OCI-LY3 (cell line): ENCODE results near the gene CEP170B.

Source experiments
- CTCF ChIP-seq: fragments of 200-600, 300-600 bp; sonication (generic); IDR thresholded peaks from 2 replicates; pipeline ENCODE4 v1.5.1; 2014; ENCODE audit warnings: antibody characterized with exemption, low read length, low read depth
- EZH2phosphoT487 ChIP-seq: fragments of 200-600 bp; shearing (Covaris generic); IDR thresholded peaks from 2 replicates; pipeline ENCODE4 v1.6.1; 2018; ENCODE audit warnings: antibody characterized with exemption, mixed run types, low read depth

- no peak for TF ChIP-seq CTCF
- TF ChIP-seq EZH2phosphoT487, result no peak
These were observed 23.3 kb upstream of the CEP170B start for GRCh38 chr14:104841730-104842129.
